Natural killer cell (primary cell): ENCODE data around the gene TAS2R19. TPM values are rescaled to one million over a fixed set of nuclear protein-coding genes. Genes with fewer than 3 reads are reported as not detected.

ENCODE experiments used
- ATAC-seq, 3 donors: fragments of 150-1000 bp in 2 of 3; fragments of 200-7000 bp in 1 of 3; cut with Tn5 transposase; 1 replicate in 1 of 3; 2 replicates in 2 of 3; pipeline ENCODE4 v1.10.0; 2021; ENCODE audit warnings: mild to moderate bottlenecking in 2 of 3, moderate library complexity in 2 of 3
- DNase-seq, 2 donors: peaks; one replicate each; pipeline versions ENCODE4 v3.0.0 to v3.0.0-alpha.2; 2013 to 2021; ENCODE audit warnings: mixed read lengths in 1 of 2
- H3K27ac ChIP-seq: one replicate; pipeline ENCODE4 v1.5.1; 2013; ENCODE audit warnings: mild to moderate bottlenecking, low read length
- H3K27me3 ChIP-seq: one replicate; pipeline ENCODE4 v1.6.1; 2013; ENCODE audit warnings: low read length; ENCODE audit not compliant: control insufficient read depth, insufficient read depth
- H3K36me3 ChIP-seq: one replicate; pipeline ENCODE4 v1.6.1; 2013; ENCODE audit warnings: low read length; ENCODE audit not compliant: control insufficient read depth, insufficient read depth
- H3K4me1 ChIP-seq: one replicate; pipeline ENCODE4 v1.6.1; 2013; ENCODE audit warnings: low read length; ENCODE audit not compliant: control insufficient read depth, insufficient read depth
- H3K4me3 ChIP-seq: one replicate; pipeline ENCODE4 v1.5.1; 2013; ENCODE audit warnings: low read length
- H3K9me3 ChIP-seq: one replicate; pipeline ENCODE4 v1.6.1; 2013; ENCODE audit warnings: low read length; ENCODE audit not compliant: control insufficient read depth, insufficient read depth
- H3K27ac Mint-ChIP-seq, 2 donors: one replicate each; pipeline ENCODE4 v1.8.0; 2022; ENCODE audit warnings: mild to moderate bottlenecking in 2 of 2, mixed read lengths in 2 of 2, moderate library complexity in 1 of 2
- H3K27me3 Mint-ChIP-seq, 2 donors: one replicate each; pipeline ENCODE4 v1.8.0; 2022; ENCODE audit warnings: low read depth in 2 of 2, mixed read lengths in 2 of 2
- H3K36me3 Mint-ChIP-seq: one replicate; pipeline ENCODE4 v1.8.0; 2022; ENCODE audit warnings: mixed read lengths
- H3K4me1 Mint-ChIP-seq, 2 donors: one replicate each; pipeline ENCODE4 v1.8.0; 2022; ENCODE audit warnings: mixed read lengths in 2 of 2
- H3K4me3 Mint-ChIP-seq: one replicate; pipeline ENCODE4 v1.8.0; 2022; ENCODE audit warnings: mild to moderate bottlenecking, moderate library complexity, mixed read lengths
- H3K9me3 Mint-ChIP-seq, 2 donors: one replicate each; pipeline ENCODE4 v1.8.0; 2022; ENCODE audit warnings: mixed read lengths in 2 of 2
- CTCF ChIP-seq: fragments of 200-600 bp; IDR thresholded peaks from one replicate; pipeline ENCODE4 v1.8.0; 2022; ENCODE audit warnings: antibody characterized with exemption
- WGBS: methylation state at CpG from one replicate; pipeline ENCODE4 v1.1.7; 2013; ENCODE audit warnings: missing lambda C conversion rate; ENCODE audit not compliant: insufficient coverage; 5-methylcytosine and 5-hydroxymethylcytosine counted together
- intact Hi-C: fragments of 100-400 bp; cut with micrococcal nuclease; formaldehyde crosslinking; loops from one replicate; pipeline ENCODE4 v1.14.2; 2022
- total RNA-seq, 4 donors: library from RNA; stranded (reverse); fragments of 120-200 nt in 1 of 4; gene quantifications; one replicate each; pipeline versions ENCODE4 v1.2.3 to v1.2.4, GENCODE V29; 2013 to 2022

Gene TAS2R19
- total RNA-seq, 3 donors from 2014 or later (not counting 1 experiment from before 2014, with no cell fraction given) = 2.9 to 4.1 (median 3.8) TPM

- no peak overlapping the region for H3K27ac Mint-ChIP-seq
- ATAC-seq (no peak), DNase-seq (no peak)
- no peak overlapping the region for H3K4me3 Mint-ChIP-seq
- WGBS = 88% methylated on average over 2 of the region's 2 CpGs
- peaks cover 0 to 4% of the 10 kb centered on the region in 2 donors for H3K4me1 Mint-ChIP-seq
- no peaks in the 10 kb centered on the region for H3K27me3 Mint-ChIP-seq
- no peak overlapping the region for H3K27ac ChIP-seq
- H3K36me3 Mint-ChIP-seq = peaks cover 11% of the 10 kb centered on the region
- no peak overlapping the region for H3K4me3 ChIP-seq
- H3K9me3 Mint-ChIP-seq = peaks cover 0 to 3% of the 10 kb centered on the region in 2 donors
- intact Hi-C loops = no loop called here
- peaks cover 4% of the 10 kb centered on the region for H3K36me3 ChIP-seq
- H3K27me3 ChIP-seq = no peaks in the 10 kb centered on the region
- TF ChIP-seq CTCF = no peak
- H3K4me1 ChIP-seq = no peaks in the 10 kb centered on the region
- H3K9me3 ChIP-seq = no peaks in the 10 kb centered on the region
These were observed 967 bp upstream of the TAS2R19 start for GRCh38 chr12:11023387-11023786.

GRCh38 chr12:11016937-11017336 lies 5.5 kb downstream of the TAS2R19 start:
- H3K27me3 ChIP-seq = no peaks in the 10 kb centered on the region
- H3K4me3 Mint-ChIP-seq = no peak overlapping the region
- H3K36me3 Mint-ChIP-seq = no peaks in the 10 kb centered on the region
- H3K9me3 Mint-ChIP-seq = no peaks in the 10 kb centered on the region
- no peaks in the 10 kb centered on the region for H3K4me1 ChIP-seq
- WGBS = no CpG with 5 or more reads among the region's 1 CpG
- no peak for TF ChIP-seq CTCF
- ATAC-seq = no peak
- no peaks in the 10 kb centered on the region for H3K27me3 Mint-ChIP-seq
- peaks cover 0 to 4% of the 10 kb centered on the region in 2 donors for H3K4me1 Mint-ChIP-seq
- no peak for DNase-seq
- no peak overlapping the region for H3K4me3 ChIP-seq
- no peak overlapping the region for H3K27ac ChIP-seq
- H3K9me3 ChIP-seq = no peaks in the 10 kb centered on the region
- no peak overlapping the region for H3K27ac Mint-ChIP-seq
- intact Hi-C loops = no loop called here
- no peaks in the 10 kb centered on the region for H3K36me3 ChIP-seq

GRCh38 chr12:11015775-11016430 lies 6.5 kb downstream of the TAS2R19 start:
- Mint-ChIP-seq H3K36me3 (no peaks in the 10 kb centered on the region), H3K4me1 (no peaks in the 10 kb centered on the region), H3K4me3 (no peak overlapping the region), H3K27ac (no peak overlapping the region), H3K27me3 (no peaks in the 10 kb centered on the region), H3K9me3 (no peaks in the 10 kb centered on the region)
- Histone ChIP-seq H3K27me3 (no peaks in the 10 kb centered on the region), H3K27ac (no peak overlapping the region), H3K9me3 (no peaks in the 10 kb centered on the region), H3K36me3 (no peaks in the 10 kb centered on the region), H3K4me3 (no peak overlapping the region), H3K4me1 (no peaks in the 10 kb centered on the region)
- WGBS = 95% methylated on average over 4 of the region's 4 CpGs
- DNase-seq (no peak), ATAC-seq (no peak)
- no peak for TF ChIP-seq CTCF
- intact Hi-C loops = no loop called here

- TF ChIP-seq CTCF = no peak
- DNase-seq (no peak), ATAC-seq (no peak)
- no peaks in the 10 kb centered on the region for H3K27me3 Mint-ChIP-seq
- Histone ChIP-seq H3K27me3 (no peaks in the 10 kb centered on the region), H3K36me3 (no peaks in the 10 kb centered on the region), H3K4me1 (no peaks in the 10 kb centered on the region), H3K27ac (no peak overlapping the region), H3K4me3 (no peak overlapping the region), H3K9me3 (no peaks in the 10 kb centered on the region)
- H3K4me3 Mint-ChIP-seq = no peak overlapping the region
- no peaks in the 10 kb centered on the region for H3K9me3 Mint-ChIP-seq
- no peaks in the 10 kb centered on the region for H3K36me3 Mint-ChIP-seq
- H3K4me1 Mint-ChIP-seq = no peaks in the 10 kb centered on the region
- intact Hi-C loops = no loop called here
- no peak overlapping the region for H3K27ac Mint-ChIP-seq
These were observed 8.2 kb downstream of the TAS2R19 start for GRCh38 chr12:11014234-11014633.
